Right hindlimb (tissue), 1 donor: ENCODE measurements around the gene POLR3GL.

Experiments
- DNase-seq: peaks from one replicate; pipeline ENCODE4 v3.0.0-alpha.2; 2018

The POLR3GL gene

DNA sequence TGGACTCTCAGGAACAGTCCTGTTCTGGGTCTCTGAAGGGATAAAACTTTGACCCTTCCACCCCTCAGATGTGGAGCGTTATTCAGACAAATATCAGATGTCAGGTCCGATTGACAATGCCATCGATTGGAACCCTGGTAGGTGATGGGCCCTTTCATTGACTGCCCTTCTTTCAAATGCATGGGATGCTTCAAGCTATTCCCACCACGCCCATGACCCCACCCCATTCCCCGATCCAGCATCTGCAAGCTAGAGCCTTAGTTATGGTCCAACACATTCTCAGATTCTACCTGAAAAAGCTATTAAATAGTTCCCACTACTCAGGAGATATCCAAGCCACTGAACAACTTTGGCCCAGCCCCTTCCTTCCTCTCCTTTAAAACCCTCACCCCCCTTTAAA lies 12.5 kb downstream of the POLR3GL start:
- DNase-seq = no peak

DNA sequence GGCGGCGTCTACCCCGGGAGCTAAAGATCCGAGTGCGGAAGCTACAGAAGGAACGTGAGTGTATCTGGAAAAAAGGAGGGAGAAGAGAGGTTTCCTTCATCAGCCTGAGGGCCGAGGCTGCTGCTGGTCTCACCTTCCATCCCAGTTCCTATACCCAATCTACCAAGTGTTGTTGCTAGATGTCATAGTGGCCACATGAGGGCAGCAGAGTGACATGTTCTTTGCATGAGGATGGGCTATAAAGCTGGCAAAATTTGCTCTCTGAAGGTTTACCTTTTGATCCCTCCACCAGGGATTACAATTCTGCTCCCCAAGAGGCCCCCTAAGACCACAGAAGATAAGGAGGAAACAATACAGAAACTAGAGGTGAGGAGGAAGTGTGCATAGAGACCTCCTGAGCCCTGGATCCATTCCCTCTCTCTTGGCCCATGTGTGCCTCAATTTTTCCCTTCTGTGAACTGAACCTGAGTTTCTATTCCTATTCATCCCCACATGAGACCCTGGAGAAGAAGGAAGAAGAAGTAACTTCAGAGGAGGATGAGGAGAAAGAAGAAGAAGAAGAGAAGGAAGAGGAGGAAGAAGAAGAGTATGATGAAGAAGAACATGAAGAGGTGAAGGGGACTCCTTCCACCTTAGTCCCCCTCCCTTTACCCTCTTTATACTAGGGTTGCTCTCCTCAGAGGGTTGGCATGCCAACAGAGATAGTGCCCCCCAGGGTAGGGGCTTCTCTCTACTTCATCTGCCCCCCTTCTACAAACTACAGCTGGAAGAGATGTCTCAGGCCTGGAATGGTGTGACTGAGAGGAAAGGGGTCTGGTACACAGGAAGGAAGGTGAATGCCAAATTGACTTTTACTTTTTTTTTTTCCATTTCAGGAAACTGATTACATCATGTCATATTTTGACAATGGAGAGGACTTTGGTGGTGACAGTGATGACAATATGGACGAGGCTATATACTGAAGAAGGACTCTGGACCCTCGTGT lies 13.3 kb downstream of the POLR3GL start:
- DNase-seq = peak; percentile 77

GRCh38 chr1:145978471-145978853 lies 14.0 kb downstream of the POLR3GL start:
- no peak for DNase-seq

- DNase-seq = peak; percentile 96
Measured at GRCh38 chr1:145978854-145979745, 14.6 kb downstream of the POLR3GL start.

- DNase-seq = no peak
Measured at GRCh38 chr1:145979746-145980456, 15.4 kb downstream of the POLR3GL start.

DNA sequence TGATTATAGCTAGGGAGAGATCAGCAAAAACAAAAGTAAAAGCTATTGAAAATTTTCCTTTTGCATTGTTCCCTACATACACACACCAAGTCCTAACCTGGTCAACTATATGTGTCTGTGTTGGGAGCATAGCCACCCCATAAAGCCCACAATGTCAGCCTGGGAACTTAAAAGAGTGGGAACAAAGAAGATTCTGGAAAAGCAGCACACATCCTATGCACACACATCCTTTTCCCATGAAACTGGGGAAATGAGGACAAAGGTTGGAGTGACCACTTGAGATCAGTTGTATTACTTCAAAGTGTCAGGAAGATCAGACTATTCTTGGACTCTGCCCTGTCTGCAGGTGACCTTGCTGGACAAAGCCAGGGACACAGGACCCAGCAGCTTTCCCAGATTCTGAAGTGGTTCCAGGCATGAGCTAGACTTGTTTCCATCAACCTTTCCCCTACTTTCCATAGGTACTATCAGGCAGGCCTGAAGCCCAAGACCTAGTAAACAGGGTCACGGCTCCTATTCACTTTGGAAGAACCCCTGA lies 16.0 kb downstream of the POLR3GL start:
- DNase-seq = no peak

DNA sequence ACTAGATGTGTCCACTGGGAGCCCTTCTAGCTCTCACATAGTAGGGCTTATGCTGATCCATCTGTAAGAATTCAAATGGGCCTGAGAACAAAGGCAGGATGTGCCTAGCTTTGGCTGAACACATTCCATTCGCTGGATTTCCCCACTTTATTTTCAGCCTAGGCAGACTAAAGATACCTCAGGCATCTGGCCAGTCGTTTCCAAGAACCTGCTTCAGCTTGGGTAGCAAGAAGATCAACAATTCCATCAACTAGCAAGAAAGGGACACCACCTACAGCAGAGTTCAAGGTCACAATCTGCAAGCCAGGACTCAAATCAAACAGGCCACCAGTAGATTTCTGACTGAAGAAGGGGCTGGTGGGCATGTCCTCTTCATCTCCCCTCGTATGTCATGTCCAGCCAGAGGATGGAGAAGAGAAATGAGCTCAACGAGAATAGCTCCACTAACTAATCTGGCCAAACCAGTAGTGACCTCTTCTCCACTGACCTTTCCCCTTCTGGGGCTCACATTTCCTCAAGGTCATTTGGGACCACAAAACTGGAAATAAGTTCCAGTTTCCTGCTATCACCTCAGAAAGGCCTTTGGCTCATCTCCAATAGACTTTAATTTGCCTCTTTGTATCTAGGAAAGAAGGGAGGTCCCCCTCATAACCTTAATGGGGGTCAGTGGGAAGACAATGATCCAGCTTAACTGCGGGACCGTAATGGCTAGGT lies 17.7 kb downstream of the POLR3GL start:
- DNase-seq = no peak

DNA sequence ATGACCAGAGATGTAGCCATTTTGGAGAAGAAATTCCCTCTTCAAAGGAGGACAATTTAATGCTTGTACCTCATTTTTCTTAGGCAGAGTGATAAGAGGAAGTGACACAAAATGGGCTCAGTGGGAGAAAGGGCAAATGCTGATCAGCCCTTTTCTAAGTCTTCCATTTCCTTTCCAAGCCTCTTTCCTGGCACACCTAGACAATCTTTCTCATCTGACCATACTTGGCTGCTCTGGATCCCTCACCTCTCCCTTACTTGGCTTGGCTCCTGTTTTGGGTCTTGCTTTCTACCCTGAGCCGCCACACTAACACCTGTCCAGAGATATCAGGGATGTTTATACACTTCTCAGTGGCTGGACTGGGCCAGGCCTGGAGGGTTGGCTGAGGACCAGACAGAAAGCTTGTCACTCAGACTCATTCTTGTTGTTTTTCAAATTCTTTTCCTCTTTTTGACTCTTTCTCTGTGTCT lies 18.8 kb downstream of the POLR3GL start:
- peak; percentile 55 for DNase-seq

GRCh38 chr1:145983960-145984830 lies 19.7 kb downstream of the POLR3GL start:
- DNase-seq = no peak

GRCh38 chr1:145985129-145985501 lies 20.6 kb downstream of the POLR3GL start:
- no peak for DNase-seq

GRCh38 chr1:145985502-145986439 lies 21.3 kb downstream of the POLR3GL start:
- no peak for DNase-seq

DNA sequence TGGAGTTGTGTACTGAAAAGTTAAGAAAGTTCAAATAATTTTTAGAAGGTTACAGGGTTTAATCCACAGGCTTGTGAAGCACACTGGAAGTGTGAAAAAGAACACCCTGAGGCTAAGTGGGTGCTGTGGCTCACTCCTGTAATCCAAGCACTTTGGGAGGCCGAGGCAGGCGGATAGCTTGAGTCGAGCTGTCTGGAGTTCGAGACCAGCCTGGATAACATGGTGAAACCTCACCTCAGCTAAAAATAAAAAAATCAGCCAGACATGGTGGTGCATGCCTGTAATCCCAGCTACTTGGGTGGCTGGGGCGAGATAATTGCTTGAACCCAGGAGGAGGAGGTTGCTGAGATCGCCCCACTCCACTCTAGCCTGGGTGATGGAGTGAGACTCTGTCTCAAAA lies 22.1 kb downstream of the POLR3GL start:
- no peak for DNase-seq

- DNase-seq = no peak
Measured at GRCh38 chr1:145987926-145988325, 23.4 kb downstream of the POLR3GL start.

- DNase-seq = no peak
Measured at GRCh38 chr1:145988773-145989172, 24.3 kb downstream of the POLR3GL start.

- DNase-seq = no peak
Measured at GRCh38 chr1:145990249-145990855, 25.9 kb downstream of the POLR3GL start.

DNA sequence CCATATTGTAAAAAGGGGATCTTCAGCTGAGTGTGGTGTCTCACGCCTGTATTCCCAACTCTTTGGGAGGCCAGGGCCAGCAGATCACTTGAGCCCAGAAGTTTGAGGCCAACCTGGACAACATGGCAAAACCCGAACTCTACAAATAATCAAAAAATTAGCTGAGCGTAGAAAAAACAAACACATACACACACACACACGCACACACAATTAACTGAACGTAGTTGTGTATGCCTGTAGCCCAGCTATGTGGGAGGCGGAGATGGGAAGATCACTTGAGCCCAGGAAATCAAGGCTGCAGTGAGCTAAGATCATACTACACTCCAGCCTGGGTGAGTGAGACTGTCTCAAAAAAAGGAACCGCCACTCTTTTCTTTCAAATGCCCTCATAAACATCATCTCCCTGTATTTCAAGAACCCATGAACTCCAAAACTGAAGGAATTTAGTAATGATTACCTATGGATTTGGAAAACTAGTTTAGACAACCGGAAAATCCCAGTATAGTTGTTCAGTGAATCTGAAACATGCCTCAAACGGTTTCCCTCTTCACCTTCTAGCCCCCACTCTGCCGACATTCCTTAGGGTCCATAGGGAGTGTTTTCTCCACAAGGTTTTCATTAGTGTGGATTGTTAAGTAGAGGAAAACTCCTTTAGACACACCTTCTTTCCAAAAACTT lies 27.4 kb downstream of the POLR3GL start:
- DNase-seq = no peak

DNA sequence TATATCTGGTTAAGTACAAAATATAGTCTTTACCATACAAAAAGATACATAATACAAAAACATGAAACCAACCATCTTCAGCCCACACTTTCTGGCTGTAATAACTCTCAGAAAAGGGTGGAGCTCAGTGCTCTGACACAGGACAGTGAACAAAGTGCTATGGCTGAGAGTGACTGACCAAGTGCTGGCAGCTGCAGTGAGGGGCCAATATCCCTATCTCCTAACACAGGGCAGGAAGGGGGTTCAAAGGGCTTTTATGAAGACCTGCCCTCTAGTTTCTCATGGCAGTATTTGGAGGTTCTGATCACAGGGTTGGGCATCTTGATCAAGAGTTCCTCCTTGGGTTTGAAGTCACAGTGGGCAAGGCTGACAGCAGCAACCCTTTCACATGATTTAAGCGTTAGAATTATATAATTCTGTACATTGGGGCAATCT lies 28.0 kb downstream of the POLR3GL start:
- no peak for DNase-seq

- no peak for DNase-seq
Measured at GRCh38 chr1:145992958-145993617, 28.6 kb downstream of the POLR3GL start.
